ENCODE results near the gene KLHL3.

KLHL3 gene

GRCh38 chr5:137741718-137742117, 5.8 kb upstream of the KLHL3 start:
- no peak for DNase-seq

DNA sequence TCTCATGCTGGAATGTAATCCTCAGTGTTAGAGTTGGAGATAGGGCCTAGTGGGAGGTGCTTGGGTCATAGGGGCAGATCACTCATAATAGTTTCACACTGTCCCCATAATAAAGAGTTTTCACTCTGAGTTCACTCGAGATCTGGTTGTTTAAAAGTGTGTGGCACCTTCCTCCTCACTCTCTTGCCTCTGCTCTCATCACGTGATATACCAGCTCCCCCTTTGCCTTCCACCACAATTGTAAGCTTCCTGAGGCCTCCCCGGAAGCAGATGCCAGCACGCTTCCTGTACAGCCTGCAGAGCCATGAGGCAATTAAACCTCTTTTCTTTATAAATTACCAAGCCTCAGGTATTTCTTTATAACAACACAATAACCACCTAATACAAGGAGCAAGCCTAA, 3.8 kb upstream of the KLHL3 start:
- DNase-seq, result no peak

DNA sequence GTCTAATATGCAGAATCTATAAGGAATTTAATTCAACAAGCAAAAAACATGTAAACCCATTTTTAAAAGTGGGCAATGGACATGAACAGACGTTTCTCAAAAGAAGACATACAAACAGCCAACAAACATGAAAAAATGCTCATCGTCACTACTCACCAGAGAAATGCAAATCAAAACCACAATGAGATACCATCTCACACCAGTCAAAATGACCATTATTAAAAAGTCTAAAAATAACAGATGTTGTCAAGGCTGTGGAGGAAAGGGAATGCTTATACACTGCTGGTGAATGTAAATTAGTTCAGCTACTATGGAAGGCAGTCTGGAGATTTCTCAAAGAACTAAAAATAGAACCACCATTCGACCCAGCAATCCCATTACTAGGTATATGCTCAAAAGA, 3.1 kb upstream of the KLHL3 start:
- DNase-seq, result no peak

DNA sequence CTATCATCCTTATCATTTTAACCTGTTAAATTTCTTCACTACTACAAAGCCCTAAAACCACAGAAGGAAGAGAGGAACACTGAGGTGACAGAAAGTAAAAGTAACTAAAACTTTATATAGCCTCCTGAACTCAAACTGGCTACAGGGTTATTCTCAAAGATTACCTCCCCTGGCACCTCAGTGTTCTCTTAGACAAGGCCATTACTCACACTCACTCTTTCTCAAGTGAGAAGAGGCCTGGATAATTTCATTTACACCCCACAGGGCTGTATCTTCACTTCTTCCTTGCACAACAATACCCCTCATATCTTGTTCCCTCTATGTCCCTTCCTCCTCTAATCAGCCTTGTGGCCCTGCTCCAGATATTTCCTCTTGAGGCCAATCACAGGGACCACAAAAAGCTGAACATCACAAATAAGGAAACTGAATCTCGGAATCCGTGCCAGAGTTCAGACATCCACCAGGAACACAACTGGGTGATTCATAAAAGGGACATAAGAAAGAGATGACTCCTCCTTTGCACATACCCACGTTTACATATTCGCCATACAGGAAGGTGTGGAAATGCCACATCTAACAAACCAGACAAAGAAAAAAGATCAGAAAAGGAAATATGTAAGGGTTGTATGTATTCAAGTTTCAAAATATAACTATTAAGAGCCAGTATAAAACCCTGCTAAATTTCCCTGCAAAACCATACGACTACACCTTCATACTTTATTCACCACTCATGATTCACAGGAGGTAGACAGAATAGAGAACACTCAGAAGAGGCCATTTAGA, 1.7 kb upstream of the KLHL3 start:
- DNase-seq, result no peak

DNA sequence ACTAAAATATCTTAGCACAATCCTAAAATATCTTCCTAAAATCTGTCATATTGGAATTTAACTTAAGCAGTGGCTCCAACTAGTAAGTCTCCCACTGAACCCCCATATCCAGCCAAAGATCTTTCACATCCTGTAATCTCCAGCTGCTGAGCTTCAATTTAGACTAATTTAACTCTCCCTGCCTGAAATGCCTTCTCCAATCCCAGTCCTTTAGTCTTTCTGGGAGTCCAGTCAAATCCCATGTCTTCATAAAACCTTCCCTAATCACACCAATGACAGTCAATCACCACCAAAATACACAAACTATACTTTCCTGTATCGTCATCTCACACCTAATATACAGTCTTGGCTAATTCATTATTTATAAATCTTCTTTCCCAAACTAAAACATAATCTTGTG, 607 bp upstream of the KLHL3 start:
- DNase-seq, result no peak

- DNase-seq, result peak; percentile 36
Observed at GRCh38 chr5:137734962-137735554, 831 bp downstream of the KLHL3 start.

DNA sequence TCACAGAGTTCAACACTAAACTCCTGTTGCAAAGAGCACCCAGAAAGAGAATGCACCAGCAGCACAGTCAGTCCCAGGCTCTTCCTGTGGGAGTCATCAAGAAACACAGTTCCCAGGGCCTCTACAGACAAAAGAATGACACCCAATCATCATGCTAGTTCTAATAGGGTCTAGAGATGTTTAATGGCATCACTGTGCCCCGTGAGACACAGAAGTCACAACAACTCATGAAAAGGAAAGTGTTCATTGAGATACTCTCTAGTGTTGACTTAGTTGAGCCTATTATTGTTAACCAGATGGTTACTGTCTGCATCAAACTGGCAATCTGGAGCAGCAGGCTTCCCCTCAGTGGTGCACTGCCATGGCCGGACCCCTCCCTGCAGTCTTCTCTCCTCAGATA, 1.6 kb downstream of the KLHL3 start:
- DNase-seq, result no peak

- DNase-seq, result no peak
Observed at GRCh38 chr5:137733922-137734321, 2.0 kb downstream of the KLHL3 start.

DNA sequence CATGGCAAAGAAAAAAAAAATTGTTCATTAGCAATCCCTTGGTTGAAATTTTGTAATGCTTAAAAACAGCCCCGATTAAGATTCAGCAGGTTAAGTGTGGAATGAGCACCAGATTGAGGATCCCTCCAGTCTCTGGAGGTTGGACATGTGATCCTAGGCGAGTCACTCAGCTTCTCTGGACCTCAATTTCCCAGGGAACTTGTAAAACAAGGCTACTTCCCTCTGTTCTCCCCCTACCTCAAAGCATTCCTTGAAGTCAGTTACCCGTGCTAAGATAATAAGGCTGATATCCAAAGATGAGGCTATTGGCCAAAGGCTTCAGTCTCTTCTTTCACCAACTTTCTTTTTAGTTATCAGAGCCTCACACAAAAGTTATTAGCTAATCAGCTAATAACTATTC, 2.9 kb downstream of the KLHL3 start:
- peak; percentile 59 for DNase-seq

DNA sequence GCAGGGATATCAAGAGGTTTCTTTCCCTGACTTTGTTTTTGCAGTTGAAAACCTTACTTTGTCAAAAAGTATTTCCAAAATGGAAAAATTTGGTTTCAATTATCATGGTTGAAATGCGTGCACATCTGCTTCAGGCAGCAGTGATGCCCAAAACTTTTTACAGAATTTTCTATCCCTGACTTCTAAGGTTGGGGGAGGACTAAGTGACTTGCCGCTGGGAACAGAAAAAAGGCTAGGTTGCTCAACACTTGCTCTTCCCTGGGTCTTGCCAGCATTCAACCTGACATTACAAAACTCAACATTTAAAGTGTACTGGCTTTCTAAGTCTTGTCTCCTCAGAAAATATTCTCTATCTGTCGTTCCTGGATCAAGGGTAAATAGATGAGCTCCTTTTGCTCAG, 4.7 kb downstream of the KLHL3 start:
- DNase-seq, result no peak

DNA sequence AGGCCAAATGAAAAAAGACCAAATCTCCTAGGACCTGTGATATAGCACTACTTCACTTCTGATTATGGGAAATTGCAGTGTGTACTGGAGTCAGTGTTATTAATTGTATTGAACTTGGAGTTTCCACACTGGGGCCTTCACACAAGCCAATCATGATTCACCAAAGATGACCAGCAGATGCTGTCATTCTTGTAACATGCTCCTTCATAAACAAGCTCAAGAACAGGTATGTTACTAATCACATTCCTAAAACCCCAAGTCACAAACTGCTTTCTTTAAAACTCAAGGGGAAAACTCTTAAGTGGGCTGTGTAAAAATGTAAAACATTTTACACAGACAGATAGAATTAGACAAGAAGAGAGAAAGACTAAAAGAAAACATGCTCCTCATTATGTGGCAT, 5.6 kb downstream of the KLHL3 start:
- peak; percentile 40 for DNase-seq

GRCh38 chr5:137728048-137728447, 7.8 kb downstream of the KLHL3 start:
- DNase-seq, result no peak

GRCh38 chr5:137727623-137728022, 8.3 kb downstream of the KLHL3 start:
- DNase-seq, result peak; percentile 7

DNA sequence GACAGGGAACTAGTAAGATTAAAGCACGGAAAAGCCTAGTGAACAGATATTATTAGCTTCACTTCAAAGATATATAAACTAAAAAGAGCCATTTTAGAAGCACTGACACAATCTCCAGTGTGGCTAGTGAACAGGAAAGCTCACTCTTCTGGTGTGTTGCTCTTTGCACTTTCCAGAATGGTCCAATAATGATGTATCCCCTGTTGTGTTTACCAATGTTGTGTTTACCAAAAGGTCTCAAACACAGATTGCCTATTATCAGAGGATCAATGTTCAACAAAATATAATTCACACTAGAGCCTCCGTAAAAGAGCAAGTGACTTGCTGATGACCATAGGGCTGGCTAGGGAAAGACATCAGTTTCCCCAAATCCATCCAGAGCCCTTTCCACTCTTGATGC, 11.6 kb downstream of the KLHL3 start:
- no peak for DNase-seq

DNA sequence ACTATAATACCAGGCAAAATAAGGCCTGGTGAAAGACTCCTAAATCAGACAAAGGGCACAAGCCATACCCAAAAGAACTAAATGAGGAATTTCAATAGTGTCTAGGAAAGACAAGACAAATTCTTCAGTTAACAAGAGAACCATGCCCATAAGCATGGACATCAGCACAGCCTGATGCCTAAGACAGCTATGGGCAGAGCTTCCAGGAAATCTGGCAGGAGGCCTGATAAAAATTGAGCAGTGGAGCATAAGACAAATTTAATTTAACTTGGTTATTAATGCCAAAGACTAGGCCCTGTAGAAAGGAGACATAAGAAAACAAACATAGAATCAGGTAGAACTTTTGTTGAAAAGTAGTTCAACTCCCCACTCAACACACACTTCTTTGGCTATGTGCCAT, 17.3 kb downstream of the KLHL3 start:
- DNase-seq, result no peak

- no peak for DNase-seq
Observed at GRCh38 chr5:137716337-137716736, 19.6 kb downstream of the KLHL3 start.

GRCh38 chr5:137715456-137715855, 20.4 kb downstream of the KLHL3 start:
- no peak for DNase-seq

GRCh38 chr5:137714946-137715345, 20.9 kb downstream of the KLHL3 start:
- no peak for DNase-seq

GRCh38 chr5:137714494-137714893, 21.4 kb downstream of the KLHL3 start:
- DNase-seq, result no peak

GRCh38 chr5:137712139-137712667, 23.7 kb downstream of the KLHL3 start:
- DNase-seq, result no peak

- DNase-seq, result no peak
Observed at GRCh38 chr5:137710086-137710485, 25.8 kb downstream of the KLHL3 start.

DNA sequence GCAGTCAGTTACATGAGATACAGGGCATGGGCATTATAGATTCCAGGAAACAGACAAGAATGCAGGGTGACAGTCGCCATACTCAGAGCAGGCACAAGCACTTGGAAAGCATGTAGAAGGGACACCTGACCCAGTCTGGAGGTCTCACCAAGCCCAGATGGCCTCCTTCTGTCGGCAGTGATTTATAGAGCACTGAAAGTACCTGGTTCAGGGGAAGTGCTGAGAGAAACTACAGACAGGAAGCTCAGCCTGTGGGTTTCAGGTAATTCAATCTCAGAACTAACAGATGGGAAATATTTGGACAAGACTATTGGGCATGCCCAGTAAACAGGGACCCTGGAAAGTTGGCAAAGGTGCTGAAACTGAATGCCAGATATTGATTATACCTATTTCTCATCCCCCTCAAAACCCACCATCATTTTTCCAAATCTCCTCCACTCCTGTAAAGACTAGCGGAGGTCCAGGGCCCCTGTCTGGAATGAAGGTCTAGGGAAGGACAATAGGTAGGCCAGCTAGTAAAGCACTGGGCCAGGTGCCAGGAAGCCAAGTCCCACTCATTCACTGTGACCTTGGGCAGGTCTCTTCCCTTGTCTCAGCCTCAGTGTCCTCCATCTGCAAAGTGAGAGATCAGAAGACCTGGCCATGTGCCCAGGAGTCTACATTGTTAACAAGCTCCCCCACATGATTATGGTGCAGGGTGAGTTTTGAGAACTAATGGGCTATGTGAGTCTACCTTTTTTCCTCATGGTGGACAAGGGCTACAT, 26.9 kb downstream of the KLHL3 start:
- DNase-seq, result no peak

- no peak for DNase-seq
Observed at GRCh38 chr5:137708062-137708461, 27.8 kb downstream of the KLHL3 start.

DNA sequence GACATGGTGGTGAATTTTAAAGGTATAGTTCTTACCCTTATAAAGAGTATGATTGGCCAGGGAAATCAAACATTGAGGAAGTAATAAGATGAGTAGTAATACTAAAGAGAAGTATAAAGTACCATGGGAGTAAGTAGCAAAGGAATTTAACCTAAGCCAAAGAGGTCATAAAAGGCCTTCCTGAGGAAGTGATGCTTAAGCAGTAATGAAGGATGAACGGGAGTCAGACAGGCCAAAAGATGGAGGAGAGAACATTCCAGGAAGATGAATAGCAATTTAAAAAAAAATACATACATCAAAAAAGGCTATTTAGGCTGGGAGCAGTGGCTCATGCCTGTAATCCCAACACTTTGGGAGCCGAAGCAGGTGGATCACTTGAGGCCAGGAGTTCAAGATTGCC, 29.0 kb downstream of the KLHL3 start:
- DNase-seq, result no peak

All from kidney glomerular epithelial cell (primary cell).